ENCODE measurements around the gene GRIP1. TPM values are rescaled to one million over a fixed set of nuclear protein-coding genes. Genes with fewer than 3 reads are reported as not detected.

GRIP1 gene
- total RNA-seq, 1 donor from 2014 or later, result not detected

DNA sequence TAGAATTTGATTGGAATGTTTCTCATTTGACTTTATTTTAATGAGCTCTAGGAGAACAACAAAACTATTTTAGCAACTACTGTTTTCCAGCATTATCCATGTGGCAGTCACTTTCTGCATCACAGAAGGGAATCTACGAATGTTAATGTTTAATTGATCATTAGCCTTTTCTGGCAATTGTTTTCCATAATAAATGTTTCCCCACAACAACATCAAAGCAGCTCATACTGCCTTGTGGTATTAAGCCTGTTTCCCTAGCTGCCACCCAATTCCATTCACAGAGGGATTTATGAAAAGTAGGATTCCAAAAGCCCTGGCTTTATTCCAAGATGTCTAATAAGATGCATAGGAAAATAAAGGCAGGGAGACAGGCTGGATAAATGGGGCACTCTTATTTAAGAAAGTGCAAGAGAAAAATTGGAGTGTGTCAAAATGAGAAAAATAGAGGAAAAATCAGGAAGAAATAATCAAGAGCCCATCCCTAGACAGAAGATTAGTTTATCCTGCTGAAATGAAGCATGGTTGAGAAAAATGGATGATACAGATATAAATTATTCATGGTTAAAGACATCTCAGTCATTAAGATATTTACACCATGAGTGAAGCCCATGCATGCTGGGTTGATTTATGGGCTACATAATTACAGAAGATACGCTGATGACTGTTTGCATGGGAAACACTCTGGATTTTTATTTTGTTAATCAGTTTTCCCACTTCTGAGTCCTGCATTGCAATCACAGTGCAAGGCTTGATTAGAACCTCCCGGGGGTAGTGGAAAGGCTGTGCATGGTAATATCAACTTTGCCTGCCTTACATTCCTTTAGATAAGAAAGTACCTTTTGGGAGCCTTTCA is 196.3 kb downstream of the GRIP1 start:
- intact Hi-C loops (cut with micrococcal nuclease), result no loop called here
- H3K9me3 Mint-ChIP-seq, result peaks cover 11% of the 10 kb centered on the region
- H3K27ac Mint-ChIP-seq, result no peak overlapping the region
- no peaks in the 10 kb centered on the region for H3K36me3 Mint-ChIP-seq (ENCODE audit: low read depth)
- peaks cover 2% of the 10 kb centered on the region for H3K27me3 Mint-ChIP-seq (ENCODE audit: insufficient read depth)
- H3K4me1 Mint-ChIP-seq (ENCODE audit: low read depth), result no peaks in the 10 kb centered on the region
- no peak for DNase-seq (ENCODE audit: low spot score)
- H3K4me3 Mint-ChIP-seq, result no peak overlapping the region

DNA sequence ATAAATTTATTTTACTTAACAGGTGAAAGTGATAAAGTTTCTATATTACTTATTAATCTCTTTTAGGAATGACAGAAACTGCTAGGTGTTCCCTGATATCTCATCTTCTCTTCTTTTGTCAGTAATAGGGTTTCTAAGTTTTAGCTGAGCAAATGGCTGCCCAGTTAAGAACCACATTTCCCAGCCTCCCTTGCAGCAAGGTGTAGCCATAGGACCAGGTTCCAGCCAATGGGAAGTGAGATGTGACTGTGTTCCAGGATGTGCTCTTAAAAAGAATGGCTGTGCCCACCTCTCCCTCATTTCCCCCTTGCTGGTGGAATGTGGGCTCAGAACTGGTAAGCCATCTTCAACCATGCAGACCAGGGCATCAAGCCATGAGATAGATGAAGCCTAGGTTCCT is 210.9 kb downstream of the GRIP1 start:
- no peak overlapping the region for H3K27ac Mint-ChIP-seq

GRCh38 chr12:66461331-66461730 is 217.5 kb downstream of the GRIP1 start:
- H3K36me3 Mint-ChIP-seq (ENCODE audit: low read depth), result no peaks in the 10 kb centered on the region
- H3K27ac Mint-ChIP-seq, result no peak overlapping the region
- no peak overlapping the region for H3K4me3 Mint-ChIP-seq
- peaks cover 1% of the 10 kb centered on the region for H3K27me3 Mint-ChIP-seq (ENCODE audit: insufficient read depth)
- intact Hi-C loops (cut with micrococcal nuclease), result no loop called here
- H3K9me3 Mint-ChIP-seq, result no peaks in the 10 kb centered on the region
- H3K4me1 Mint-ChIP-seq (ENCODE audit: low read depth), result no peaks in the 10 kb centered on the region
- DNase-seq (ENCODE audit: low spot score), result no peak

More for the DNA sequence above, 210.9 kb downstream of the GRIP1 start:
- no peaks in the 10 kb centered on the region for H3K9me3 Mint-ChIP-seq
- intact Hi-C loops (cut with micrococcal nuclease), result no loop called here
- DNase-seq (ENCODE audit: low spot score), result no peak
- H3K36me3 Mint-ChIP-seq (ENCODE audit: low read depth), result no peaks in the 10 kb centered on the region
- peaks cover 1% of the 10 kb centered on the region for H3K27me3 Mint-ChIP-seq (ENCODE audit: insufficient read depth)
- H3K4me1 Mint-ChIP-seq (ENCODE audit: low read depth), result no peaks in the 10 kb centered on the region
- no peak overlapping the region for H3K4me3 Mint-ChIP-seq

GRCh38 chr12:66459944-66460482 is 218.9 kb downstream of the GRIP1 start:
- no peaks in the 10 kb centered on the region for H3K36me3 Mint-ChIP-seq (ENCODE audit: low read depth)
- no peaks in the 10 kb centered on the region for H3K27me3 Mint-ChIP-seq (ENCODE audit: insufficient read depth)
- H3K9me3 Mint-ChIP-seq, result no peaks in the 10 kb centered on the region
- H3K27ac Mint-ChIP-seq, result no peak overlapping the region
- no peak for DNase-seq (ENCODE audit: low spot score)
- intact Hi-C loops (cut with micrococcal nuclease), result no loop called here
- no peaks in the 10 kb centered on the region for H3K4me1 Mint-ChIP-seq (ENCODE audit: low read depth)
- no peak overlapping the region for H3K4me3 Mint-ChIP-seq

GRCh38 chr12:66456612-66457011 is 222.3 kb downstream of the GRIP1 start:
- Mint-ChIP-seq H3K4me3 (no peak overlapping the region), H3K36me3 (ENCODE audit: low read depth) (no peaks in the 10 kb centered on the region), H3K27ac (no peak overlapping the region), H3K27me3 (ENCODE audit: insufficient read depth) (peaks cover 4% of the 10 kb centered on the region), H3K9me3 (no peaks in the 10 kb centered on the region), H3K4me1 (ENCODE audit: low read depth) (no peaks in the 10 kb centered on the region)
- no peak for DNase-seq (ENCODE audit: low spot score)
- intact Hi-C loops (cut with micrococcal nuclease), result no loop called here

DNA sequence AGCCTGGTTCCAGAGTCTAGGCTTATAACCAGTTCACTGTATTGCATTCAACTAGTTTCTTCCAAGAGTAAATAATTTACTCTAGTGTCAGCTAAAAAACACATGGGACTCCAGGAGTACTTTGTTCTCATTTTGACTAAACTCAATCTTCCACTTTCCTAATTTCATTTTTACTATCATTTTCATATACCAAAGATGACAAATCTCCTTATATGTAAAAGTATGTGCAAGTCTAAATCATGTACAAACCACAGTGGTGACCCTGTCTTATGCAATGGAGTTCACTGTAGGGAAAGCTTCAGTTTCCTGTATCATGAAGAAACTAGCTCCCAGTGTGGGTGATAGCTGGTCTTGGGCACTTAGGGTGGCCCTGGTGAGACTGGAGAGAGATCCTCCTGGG is 225.0 kb downstream of the GRIP1 start:
- DNase-seq (ENCODE audit: low spot score), result no peak
- Mint-ChIP-seq H3K9me3 (no peaks in the 10 kb centered on the region), H3K27ac (no peak overlapping the region), H3K27me3 (ENCODE audit: insufficient read depth) (peaks cover 4% of the 10 kb centered on the region), H3K36me3 (ENCODE audit: low read depth) (no peaks in the 10 kb centered on the region), H3K4me1 (ENCODE audit: low read depth) (no peaks in the 10 kb centered on the region), H3K4me3 (no peak overlapping the region)
- intact Hi-C loops (cut with micrococcal nuclease), result no loop called here

DNA sequence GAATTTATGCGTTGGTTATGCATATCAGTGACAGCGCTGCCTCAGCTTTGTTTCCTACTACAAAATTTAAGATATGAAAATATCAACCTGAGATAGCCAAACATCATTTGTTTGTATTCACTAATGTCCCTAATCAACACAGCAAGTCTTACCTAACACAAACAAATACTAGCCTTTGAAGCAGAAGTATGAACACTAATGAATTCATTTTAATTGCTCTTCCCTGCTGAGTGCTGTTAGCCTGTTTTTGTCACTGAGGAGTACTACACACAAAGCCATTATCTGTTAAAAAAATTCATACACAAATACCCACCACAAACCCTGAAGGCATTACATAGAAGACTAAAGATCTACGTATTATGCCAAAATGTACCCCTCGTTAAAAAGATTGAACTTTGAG is 225.8 kb downstream of the GRIP1 start:
- DNase-seq (ENCODE audit: low spot score), result no peak
- intact Hi-C loops (cut with micrococcal nuclease), result no loop called here
- no peak overlapping the region for H3K27ac Mint-ChIP-seq

DNA sequence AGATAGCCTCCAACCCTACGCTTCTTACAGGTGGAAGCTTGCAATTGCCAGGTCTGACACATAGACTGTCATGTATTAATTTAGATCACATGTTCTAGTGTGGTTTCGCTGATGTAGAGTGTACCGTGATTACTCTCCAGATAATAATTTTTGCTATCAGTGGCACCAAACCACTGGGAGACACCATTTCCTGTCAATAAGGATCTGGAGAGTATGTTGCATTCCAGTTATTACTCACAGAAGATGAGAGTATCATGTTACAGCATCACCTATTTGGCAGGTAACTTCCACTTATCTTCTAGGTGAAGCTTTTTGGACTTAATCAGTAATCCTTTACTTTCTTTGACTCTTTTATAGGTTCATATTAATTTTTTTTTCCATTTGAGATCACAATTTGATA is 229.3 kb downstream of the GRIP1 start:
- Mint-ChIP-seq H3K27ac (no peak overlapping the region), H3K9me3 (no peaks in the 10 kb centered on the region), H3K27me3 (ENCODE audit: insufficient read depth) (peaks cover 4% of the 10 kb centered on the region), H3K36me3 (ENCODE audit: low read depth) (no peaks in the 10 kb centered on the region), H3K4me1 (ENCODE audit: low read depth) (no peaks in the 10 kb centered on the region), H3K4me3 (no peak overlapping the region)
- DNase-seq (ENCODE audit: low spot score), result no peak
- intact Hi-C loops (cut with micrococcal nuclease), result no loop called here

More for the DNA sequence above, 225.8 kb downstream of the GRIP1 start:
- Mint-ChIP-seq H3K27me3 (ENCODE audit: insufficient read depth) (peaks cover 4% of the 10 kb centered on the region), H3K4me3 (no peak overlapping the region), H3K4me1 (ENCODE audit: low read depth) (no peaks in the 10 kb centered on the region), H3K36me3 (ENCODE audit: low read depth) (no peaks in the 10 kb centered on the region), H3K9me3 (no peaks in the 10 kb centered on the region)

DNA sequence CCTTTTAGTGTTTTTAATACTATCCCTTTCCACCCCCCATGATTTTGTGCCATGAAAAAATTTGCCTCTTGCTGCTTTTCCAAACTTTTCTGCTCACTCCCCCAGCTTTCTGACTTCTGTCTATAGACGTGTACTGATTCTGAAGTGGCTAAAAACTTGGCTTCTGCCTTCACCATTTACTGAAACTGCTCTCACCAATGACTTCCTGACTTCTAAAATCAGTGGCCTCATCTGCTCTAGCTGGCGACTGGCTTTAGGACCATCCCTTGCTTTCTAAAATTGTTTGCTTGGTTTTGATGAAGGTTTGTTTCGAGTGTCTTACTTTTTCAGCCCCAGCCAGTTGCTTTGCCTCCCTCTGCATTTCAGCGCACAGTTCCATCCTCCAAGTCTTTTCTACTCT is 231.2 kb downstream of the GRIP1 start:
- Mint-ChIP-seq H3K4me1 (ENCODE audit: low read depth) (no peaks in the 10 kb centered on the region), H3K36me3 (ENCODE audit: low read depth) (no peaks in the 10 kb centered on the region), H3K4me3 (no peak overlapping the region), H3K9me3 (no peaks in the 10 kb centered on the region), H3K27me3 (ENCODE audit: insufficient read depth) (no peaks in the 10 kb centered on the region), H3K27ac (no peak overlapping the region)
- no peak for DNase-seq (ENCODE audit: low spot score)
- intact Hi-C loops (cut with micrococcal nuclease), result no loop called here

GRCh38 chr12:66446276-66446675 is 232.6 kb downstream of the GRIP1 start:
- Mint-ChIP-seq H3K9me3 (no peaks in the 10 kb centered on the region), H3K27ac (no peak overlapping the region), H3K27me3 (ENCODE audit: insufficient read depth) (no peaks in the 10 kb centered on the region), H3K36me3 (ENCODE audit: low read depth) (no peaks in the 10 kb centered on the region), H3K4me3 (no peak overlapping the region), H3K4me1 (ENCODE audit: low read depth) (no peaks in the 10 kb centered on the region)
- DNase-seq (ENCODE audit: low spot score), result no peak
- intact Hi-C loops (cut with micrococcal nuclease), result no loop called here

DNA sequence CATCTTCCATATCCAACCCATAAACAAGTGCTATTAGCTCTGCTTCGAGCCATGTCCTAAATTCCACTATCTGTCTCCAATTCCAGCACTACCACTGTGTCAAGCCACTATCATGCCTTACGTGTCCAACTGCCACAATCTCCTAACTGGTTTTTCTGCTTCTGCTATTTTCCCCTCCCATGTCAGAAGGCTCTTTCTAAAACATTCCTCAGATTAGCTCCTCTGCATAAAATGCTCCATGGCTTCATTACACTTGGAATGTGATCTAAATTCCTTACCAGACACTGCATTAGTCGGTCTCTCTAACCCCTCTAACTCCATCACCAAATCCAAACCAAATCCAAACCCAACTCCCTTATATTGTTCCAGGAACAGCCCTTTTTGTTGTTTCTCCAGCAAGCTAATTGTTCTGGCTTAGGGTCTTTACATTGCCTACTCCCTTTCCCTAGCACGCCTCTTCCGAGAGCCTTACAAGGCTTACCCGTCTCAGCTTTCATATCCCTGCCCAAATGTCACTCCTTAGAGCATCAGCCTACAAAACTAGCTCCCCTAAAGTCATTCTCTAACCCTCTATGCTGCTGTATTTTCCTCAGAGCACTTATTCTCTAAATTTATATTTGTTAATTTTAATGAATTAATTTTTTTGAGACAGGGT is 236.8 kb downstream of the GRIP1 start:
- Mint-ChIP-seq H3K27ac (no peak overlapping the region), H3K9me3 (no peaks in the 10 kb centered on the region), H3K36me3 (ENCODE audit: low read depth) (no peaks in the 10 kb centered on the region), H3K27me3 (ENCODE audit: insufficient read depth) (no peaks in the 10 kb centered on the region), H3K4me3 (no peak overlapping the region), H3K4me1 (ENCODE audit: low read depth) (no peaks in the 10 kb centered on the region)
- no peak for DNase-seq (ENCODE audit: low spot score)
- intact Hi-C loops (cut with micrococcal nuclease), result no loop called here

DNA sequence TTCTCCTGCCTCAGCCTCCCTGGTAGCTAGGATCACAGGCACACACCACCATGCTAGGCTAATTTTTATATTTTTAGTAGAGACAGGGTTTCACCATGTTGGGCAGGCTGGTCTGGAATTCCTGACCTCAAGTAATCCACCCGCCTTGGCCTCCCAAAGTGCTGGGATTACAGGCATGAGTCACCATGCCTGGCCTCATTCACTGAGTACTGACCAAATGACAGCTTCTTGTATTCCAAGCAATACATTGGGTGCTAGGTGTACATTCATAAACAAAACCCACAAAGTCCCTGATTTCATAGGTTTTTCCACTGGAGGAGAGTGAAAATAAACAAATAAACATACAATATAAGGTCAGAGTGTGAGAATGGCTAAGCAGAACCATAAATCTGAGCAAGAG is 240.3 kb downstream of the GRIP1 start:
- intact Hi-C loops (cut with micrococcal nuclease), result no loop called here
- Mint-ChIP-seq H3K27me3 (ENCODE audit: insufficient read depth) (no peaks in the 10 kb centered on the region), H3K4me3 (no peak overlapping the region)

GRCh38 chr12:66430106-66430505 is 248.8 kb downstream of the GRIP1 start:
- Mint-ChIP-seq H3K27me3 (ENCODE audit: insufficient read depth) (peaks cover 7% of the 10 kb centered on the region), H3K4me1 (ENCODE audit: low read depth) (no peaks in the 10 kb centered on the region), H3K9me3 (no peaks in the 10 kb centered on the region), H3K36me3 (ENCODE audit: low read depth) (no peaks in the 10 kb centered on the region), H3K27ac (no peak overlapping the region), H3K4me3 (no peak overlapping the region)
- intact Hi-C loops (cut with micrococcal nuclease), result no loop called here
- no peak for DNase-seq (ENCODE audit: low spot score)

More for the DNA sequence above, 240.3 kb downstream of the GRIP1 start:
- H3K36me3 Mint-ChIP-seq (ENCODE audit: low read depth), result no peaks in the 10 kb centered on the region
- H3K9me3 Mint-ChIP-seq, result no peaks in the 10 kb centered on the region
- H3K4me1 Mint-ChIP-seq (ENCODE audit: low read depth), result no peaks in the 10 kb centered on the region
- no peak overlapping the region for H3K27ac Mint-ChIP-seq
- DNase-seq (ENCODE audit: low spot score), result no peak

Data from activated T-helper 1 cell treated with anti-CD3 and anti-CD28 coated beads, Interleukin-12 subunit alpha, Interleukin-12 subunit beta, Interleukin-2, Interleukin-4 antibody, amounts not matched to agents 30 ng/mL and 10 ng/mL and 1 ng/mL, durations not matched to agents 14 hours and 24 hours and 36 hours (primary cell).